ENCODE results near the gene CHSY1. TPM values are rescaled to one million over a fixed set of nuclear protein-coding genes. Genes with fewer than 3 reads are reported as not detected.

The CHSY1 gene
- total and polyA plus RNA-seq, 7 donors = 1.8 to 13.6 (median 11.2) TPM

DNA sequence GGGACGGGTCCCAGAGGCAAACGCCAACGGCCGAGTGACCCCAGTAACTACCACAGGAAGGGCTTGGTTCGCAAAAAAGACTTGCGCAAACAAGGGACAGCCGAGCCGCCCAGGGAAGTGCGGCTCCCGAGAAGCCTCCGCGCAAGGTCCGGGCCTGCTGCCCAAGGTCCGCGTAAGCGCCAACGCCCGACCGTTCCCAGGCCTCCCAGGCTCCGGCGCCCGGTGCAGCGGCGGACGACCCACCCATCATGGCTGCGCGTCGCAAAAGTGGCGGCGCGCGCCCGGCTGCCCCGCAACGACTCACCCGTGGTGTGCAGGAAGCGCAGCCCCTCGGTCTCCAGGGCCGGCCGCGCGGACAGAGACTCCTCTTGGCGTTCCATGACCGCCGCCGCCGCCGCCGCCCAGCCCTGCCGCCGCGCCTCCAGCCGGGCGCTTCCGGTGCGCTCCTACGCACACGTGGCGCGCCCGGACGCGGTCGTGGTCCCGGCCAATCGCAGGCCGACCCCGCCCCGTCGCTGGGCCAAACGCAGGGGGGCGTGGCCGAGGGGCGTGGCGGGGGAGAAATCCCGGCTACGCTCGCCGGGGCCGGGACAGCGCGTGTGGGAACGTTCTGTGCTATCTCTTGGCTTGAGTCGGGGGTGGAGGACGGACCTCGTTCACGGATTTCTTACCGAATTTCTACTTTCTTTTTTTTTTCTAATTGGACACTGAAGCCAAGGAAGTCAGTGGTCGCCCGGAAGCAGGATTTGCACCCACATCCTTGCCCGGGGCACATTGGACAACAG, 25.4 kb upstream of the CHSY1 start, which contains the start of gene SELENOS:
SELENOS (minus strand) TSS at position 448 of the 785 bp plus-strand sequence; CDS start at position 380, 68 bp downstream.
- H3K36me3 ChIP-seq = peaks cover 18 to 67% (median 36%) of the 10 kb centered on the region in 4 donors
- intact Hi-C loops (cut with DNase I) = loop anchor here (2.0 kb wide), 1 partner anchor 18 kb away; the partner anchor contains the start of gene SNRPA1
- peaks cover 0 to 22% (median 21%) of the 10 kb centered on the region in 4 donors for H3K4me1 ChIP-seq

DNA sequence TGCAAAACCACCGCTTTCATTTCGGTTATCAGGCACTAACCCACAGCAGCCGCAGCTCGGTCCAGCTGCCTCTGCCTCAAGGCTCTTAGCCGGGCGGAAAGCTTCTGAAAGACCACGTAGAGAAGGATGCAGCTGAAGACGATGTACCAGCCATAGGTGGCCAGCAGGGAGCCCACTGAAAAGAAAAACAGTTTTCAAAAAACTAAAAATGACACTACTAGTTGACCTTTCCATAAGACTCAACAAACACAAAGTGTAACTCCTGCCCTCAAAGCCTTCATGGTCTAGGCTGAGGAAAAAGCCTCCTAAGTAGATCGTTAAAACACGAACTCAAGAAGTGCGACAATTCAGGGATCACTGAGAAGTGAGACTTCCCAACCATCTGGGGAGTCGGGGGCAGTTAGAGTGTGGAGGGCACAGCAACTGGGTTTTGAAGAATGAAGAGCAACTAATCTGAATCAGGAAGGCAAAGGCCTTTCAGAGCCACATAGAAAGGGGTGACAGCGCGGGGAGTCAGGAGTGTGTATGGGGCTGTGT, 24.7 kb upstream of the CHSY1 start:
- no peaks in the 10 kb centered on the region for H3K9me3 ChIP-seq
- H3K4me1 ChIP-seq = peaks cover 0 to 22% (median 21%) of the 10 kb centered on the region in 4 donors
- peak overlapping the region; percentile 88 to 97 (median 92) for H3K27ac ChIP-seq
- TF ChIP-seq, protein P1, sequence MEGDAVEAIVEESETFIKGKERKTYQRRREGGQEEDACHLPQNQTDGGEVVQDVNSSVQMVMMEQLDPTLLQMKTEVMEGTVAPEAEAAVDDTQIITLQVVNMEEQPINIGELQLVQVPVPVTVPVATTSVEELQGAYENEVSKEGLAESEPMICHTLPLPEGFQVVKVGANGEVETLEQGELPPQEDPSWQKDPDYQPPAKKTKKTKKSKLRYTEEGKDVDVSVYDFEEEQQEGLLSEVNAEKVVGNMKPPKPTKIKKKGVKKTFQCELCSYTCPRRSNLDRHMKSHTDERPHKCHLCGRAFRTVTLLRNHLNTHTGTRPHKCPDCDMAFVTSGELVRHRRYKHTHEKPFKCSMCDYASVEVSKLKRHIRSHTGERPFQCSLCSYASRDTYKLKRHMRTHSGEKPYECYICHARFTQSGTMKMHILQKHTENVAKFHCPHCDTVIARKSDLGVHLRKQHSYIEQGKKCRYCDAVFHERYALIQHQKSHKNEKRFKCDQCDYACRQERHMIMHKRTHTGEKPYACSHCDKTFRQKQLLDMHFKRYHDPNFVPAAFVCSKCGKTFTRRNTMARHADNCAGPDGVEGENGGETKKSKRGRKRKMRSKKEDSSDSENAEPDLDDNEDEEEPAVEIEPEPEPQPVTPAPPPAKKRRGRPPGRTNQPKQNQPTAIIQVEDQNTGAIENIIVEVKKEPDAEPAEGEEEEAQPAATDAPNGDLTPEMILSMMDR (IDR thresholded peaks at IDR 0.05) = peak in 2 of 4 experiments; percentile 9 to 50
- no peak for TF ChIP-seq EP300 (IDR thresholded peaks at IDR 0.05)
- H3K4me3 ChIP-seq = peak overlapping the region; percentile 86 to 95 (median 88)
- H3K36me3 ChIP-seq = peaks cover 19 to 67% (median 40%) of the 10 kb centered on the region in 4 donors
- 5 to 13% methylated on average over 14 of the region's 14 CpGs for WGBS, 2 donors
- no peaks in the 10 kb centered on the region for H3K27me3 ChIP-seq
- no peak for DNase-seq
- intact Hi-C loops (cut with DNase I) = loop anchor here (2.0 kb wide), 1 partner anchor 18 kb away; the partner anchor contains the start of gene SNRPA1

More for the DNA sequence above, 25.4 kb upstream of the CHSY1 start, which contains the start of gene SELENOS:
- Histone ChIP-seq H3K4me3 (peak within 1 kb of the TSS; percentile 86 to 95 (median 88)), H3K27ac (peak within 1 kb of the TSS; percentile 88 to 97 (median 92)), H3K27me3 (no peaks in the 10 kb centered on the region), H3K9me3 (no peaks in the 10 kb centered on the region)
- 0% methylated on average over 91 of the region's 91 CpGs for WGBS, 2 donors
- TF ChIP-seq EP300 (IDR thresholded peaks at IDR 0.05) (peak in 1 of 4 donors; percentile 73), POLR2AphosphoS5 (IDR thresholded peaks at IDR 0.05) (peak; percentile 76 to 92 (median 84)), POLR2A (IDR thresholded peaks at IDR 0.05) (peak; percentile 41 to 46)
- TF ChIP-seq, protein P1 (IDR thresholded peaks at IDR 0.05) = no peak
- DNase-seq = peak; percentile 96

DNA sequence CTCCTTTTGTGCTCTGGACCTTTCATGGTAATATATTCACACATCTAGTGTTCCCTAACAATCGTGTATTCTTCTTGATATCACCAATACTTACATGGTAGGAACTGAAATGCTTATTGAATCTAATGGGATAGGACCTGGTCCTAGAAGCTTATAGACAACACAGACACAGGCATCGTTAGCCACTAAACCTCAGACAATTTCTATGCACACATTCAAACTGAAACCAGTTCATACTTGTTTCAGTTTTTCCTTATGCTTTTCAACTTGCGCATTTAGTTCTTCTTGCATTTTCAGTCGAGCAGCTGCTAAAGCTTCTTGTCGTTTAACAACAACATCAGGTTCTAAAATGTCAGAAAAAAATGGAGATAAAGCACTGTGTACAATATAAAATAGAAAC, 23.2 kb upstream of the CHSY1 start:
- Histone ChIP-seq H3K36me3 (peaks cover 19 to 65% (median 47%) of the 10 kb centered on the region in 4 donors), H3K9me3 (no peaks in the 10 kb centered on the region), H3K27me3 (no peaks in the 10 kb centered on the region), H3K27ac (no peak overlapping the region), H3K4me3 (no peak overlapping the region), H3K4me1 (peaks cover 0 to 22% (median 21%) of the 10 kb centered on the region in 4 donors)
- WGBS, 2 donors = 80 to 84% methylated on average over 5 of the region's 5 CpGs
- no peak for DNase-seq
- TF ChIP-seq POLR2A (IDR thresholded peaks at IDR 0.05) (no peak), POLR2AphosphoS5 (IDR thresholded peaks at IDR 0.05) (no peak), EP300 (IDR thresholded peaks at IDR 0.05) (no peak)
- TF ChIP-seq, protein P1 (IDR thresholded peaks at IDR 0.05) = no peak
- intact Hi-C loops (cut with DNase I) = no loop called here

- H3K36me3 ChIP-seq = peaks cover 19 to 65% (median 46%) of the 10 kb centered on the region in 4 donors
- 87 to 96% methylated on average over 5 of the region's 5 CpGs for WGBS, 2 donors
- H3K27me3 ChIP-seq = no peaks in the 10 kb centered on the region
- no peak overlapping the region for H3K4me3 ChIP-seq
- no peak for DNase-seq
- no peaks in the 10 kb centered on the region for H3K9me3 ChIP-seq
- H3K4me1 ChIP-seq = peaks cover 0 to 22% (median 21%) of the 10 kb centered on the region in 4 donors
- intact Hi-C loops (cut with DNase I) = no loop called here
- TF ChIP-seq, protein P1 (IDR thresholded peaks at IDR 0.05) = no peak
- no peak for TF ChIP-seq POLR2A (IDR thresholded peaks at IDR 0.05)
- TF ChIP-seq POLR2AphosphoS5 (IDR thresholded peaks at IDR 0.05) = no peak
- TF ChIP-seq EP300 (IDR thresholded peaks at IDR 0.05) = no peak
- no peak overlapping the region for H3K27ac ChIP-seq
Observed at GRCh38 chr15:101273534-101273933, 21.7 kb upstream of the CHSY1 start.
